HepG2 (cell line): ENCODE results near the gene ELL3. TPM values are rescaled to one million over a fixed set of nuclear protein-coding genes. Genes with fewer than 3 reads are reported as not detected.

ENCODE experiments used
- CHCHD3 ChIP-seq: sonication (generic); formaldehyde crosslinking; IDR thresholded peaks from 2 replicates; pipeline ENCODE4 v1.8.0; 2022; ENCODE audit warnings: mild to moderate bottlenecking, missing genetic modification reagents, moderate library complexity
- DMAP1 ChIP-seq: IDR thresholded peaks from 2 replicates; pipeline ENCODE4 v1.6.1; 2016
- DZIP1 ChIP-seq: sonication (generic); formaldehyde crosslinking; IDR thresholded peaks from 2 replicates; pipeline ENCODE4 v1.5.0; 2020; ENCODE audit warnings: mild to moderate bottlenecking, missing genetic modification reagents
- MED8 ChIP-seq: sonication (generic); formaldehyde crosslinking; IDR thresholded peaks from 2 replicates; pipeline ENCODE4 v1.8.1; 2023; ENCODE audit warnings: mild to moderate bottlenecking, missing genetic modification reagents; ENCODE audit not compliant: insufficient replicate concordance
- NCOR1 ChIP-seq: fragments of 200-600 bp; sonication (generic); IDR thresholded peaks from 2 replicates; pipeline ENCODE4 v1.7.0; 2017; ENCODE audit warnings: antibody characterized with exemption, low read length, borderline replicate concordance
- NR2F1 ChIP-seq, 2 experiments: fragments of 450-650 bp in 1 of 2; formaldehyde crosslinking in 1 of 2; IDR thresholded peaks; 2 replicates each; pipeline versions ENCODE4 v1.5.0 to v1.6.1; 2016 to 2020; ENCODE audit warnings: mild to moderate bottlenecking in 1 of 2, missing compliant biosample characterization in 1 of 2, missing genetic modification reagents in 1 of 2, moderate library complexity in 1 of 2
- REXO4 ChIP-seq: sonication (generic); formaldehyde crosslinking; IDR thresholded peaks from 2 replicates; pipeline ENCODE4 v1.8.0; 2022; ENCODE audit warnings: missing genetic modification reagents, mild to moderate bottlenecking, borderline replicate concordance
- SMAD9 ChIP-seq: sonication (generic); formaldehyde crosslinking; IDR thresholded peaks from 2 replicates; pipeline ENCODE4 v1.5.1; 2020; ENCODE audit warnings: mild to moderate bottlenecking, missing genetic modification reagents
- SMARCE1 ChIP-seq: fragments of 450-650 bp; IDR thresholded peaks from 2 replicates; pipeline ENCODE4 v1.6.1; 2017; ENCODE audit warnings: borderline replicate concordance
- TARDBP ChIP-seq: sonication (generic); formaldehyde crosslinking; IDR thresholded peaks from 2 replicates; pipeline ENCODE4 v1.8.0; 2022; ENCODE audit warnings: mild to moderate bottlenecking, missing genetic modification reagents
- TP53 ChIP-seq: sonication (generic); formaldehyde crosslinking; conservative IDR thresholded peaks from 2 replicates; pipeline ENCODE4 v1.4.0; 2020; ENCODE audit warnings: missing genetic modification reagents
- U2AF2 ChIP-seq: fragments of 200-400 bp; formaldehyde crosslinking; IDR thresholded peaks from 2 replicates; pipeline ENCODE4 v1.6.1; 2017; ENCODE audit warnings: low read depth, mild to moderate bottlenecking, low read length
- ZMAT3 ChIP-seq: sonication (generic); formaldehyde crosslinking; conservative IDR thresholded peaks from 2 replicates; pipeline ENCODE4 v1.7.0; 2021; ENCODE audit warnings: missing genetic modification reagents
- ZMYM4 ChIP-seq: sonication (generic); formaldehyde crosslinking; IDR thresholded peaks from 2 replicates; pipeline ENCODE4 v1.8.1; 2023; ENCODE audit warnings: mild to moderate bottlenecking, missing genetic modification reagents
- ZNF160 ChIP-seq: sonication (generic); formaldehyde crosslinking; IDR thresholded peaks from 2 replicates; pipeline ENCODE4 v1.8.0; 2022; ENCODE audit warnings: mild to moderate bottlenecking, inconsistent platforms, missing genetic modification reagents
- ZNF17 ChIP-seq: sonication (generic); formaldehyde crosslinking; IDR thresholded peaks from 2 replicates; pipeline ENCODE4 v1.5.0; 2020; ENCODE audit warnings: mild to moderate bottlenecking, missing genetic modification reagents
- ZNF230 ChIP-seq: sonication (generic); formaldehyde crosslinking; IDR thresholded peaks from 2 replicates; pipeline ENCODE4 v1.4.0; 2020; ENCODE audit warnings: mild to moderate bottlenecking, missing genetic modification reagents
- ZNF574 ChIP-seq: sonication (generic); formaldehyde crosslinking; IDR thresholded peaks from 2 replicates; pipeline ENCODE4 v1.4.0; 2020; ENCODE audit warnings: missing genetic modification reagents
- ZNF737 ChIP-seq: sonication (generic); formaldehyde crosslinking; IDR thresholded peaks from 2 replicates; pipeline ENCODE4 v1.5.0; 2020; ENCODE audit warnings: missing genetic modification reagents, mild to moderate bottlenecking, borderline replicate concordance
- polyA plus RNA-seq, 8 experiments: library from polyadenylated mRNA; depleted of rRNA in 3 of 8; stranded (reverse) in 7 of 8; unstranded in 1 of 8; fragments of >200 nt; fragmentation: Illumina TruSeq in 4 of 8; extraction: Trizol in 4 of 8; gene quantifications; 2 replicates each; pipeline versions ENCODE4 v1.2.1 to v1.2.3, GENCODE V29; 2011 to 2016; ENCODE audit warnings: low read depth in 4 of 8, missing spikeins in 1 of 8, mixed read lengths in 1 of 8; ENCODE audit not compliant: insufficient read depth in 1 of 8
- total RNA-seq, 5 experiments: library from RNA; depleted of rRNA; stranded (reverse); fragments of >200 nt; fragmentation: Illumina TruSeq; extraction: Trizol; gene quantifications; 2 replicates each; pipeline ENCODE4 v1.2.3, GENCODE V29; 2016; ENCODE audit warnings: low read depth in 1 of 5
- TF ChIP-seq, protein P1 (sequence below): sonication (generic); formaldehyde crosslinking; IDR thresholded peaks from 2 replicates; pipeline ENCODE4 v1.4.0; 2020; ENCODE audit warnings: missing genetic modification reagents

The ELL3 gene
- total and polyA plus RNA-seq, 2 of the 13 experiments (the other 11 are each of a cell fraction or from before 2014, with no cell fraction given) = 6.1 to 8.8 TPM

- peak; percentile 86 for TF ChIP-seq ZNF574
- TF ChIP-seq NCOR1 = no peak
- TF ChIP-seq REXO4 (CRISPR knock-in tag) = no peak
- TF ChIP-seq TP53 (CRISPR knock-in tag) = no peak
- TF ChIP-seq ZNF160 (CRISPR knock-in tag) = no peak
- peak; percentile 80; the same call in 1 of the 2 replicates for TF ChIP-seq DZIP1
- TF ChIP-seq NR2F1 (CRISPR knock-in tag; IDR thresholded peaks at IDR 0.05) = no peak
- TF ChIP-seq, protein P1, sequence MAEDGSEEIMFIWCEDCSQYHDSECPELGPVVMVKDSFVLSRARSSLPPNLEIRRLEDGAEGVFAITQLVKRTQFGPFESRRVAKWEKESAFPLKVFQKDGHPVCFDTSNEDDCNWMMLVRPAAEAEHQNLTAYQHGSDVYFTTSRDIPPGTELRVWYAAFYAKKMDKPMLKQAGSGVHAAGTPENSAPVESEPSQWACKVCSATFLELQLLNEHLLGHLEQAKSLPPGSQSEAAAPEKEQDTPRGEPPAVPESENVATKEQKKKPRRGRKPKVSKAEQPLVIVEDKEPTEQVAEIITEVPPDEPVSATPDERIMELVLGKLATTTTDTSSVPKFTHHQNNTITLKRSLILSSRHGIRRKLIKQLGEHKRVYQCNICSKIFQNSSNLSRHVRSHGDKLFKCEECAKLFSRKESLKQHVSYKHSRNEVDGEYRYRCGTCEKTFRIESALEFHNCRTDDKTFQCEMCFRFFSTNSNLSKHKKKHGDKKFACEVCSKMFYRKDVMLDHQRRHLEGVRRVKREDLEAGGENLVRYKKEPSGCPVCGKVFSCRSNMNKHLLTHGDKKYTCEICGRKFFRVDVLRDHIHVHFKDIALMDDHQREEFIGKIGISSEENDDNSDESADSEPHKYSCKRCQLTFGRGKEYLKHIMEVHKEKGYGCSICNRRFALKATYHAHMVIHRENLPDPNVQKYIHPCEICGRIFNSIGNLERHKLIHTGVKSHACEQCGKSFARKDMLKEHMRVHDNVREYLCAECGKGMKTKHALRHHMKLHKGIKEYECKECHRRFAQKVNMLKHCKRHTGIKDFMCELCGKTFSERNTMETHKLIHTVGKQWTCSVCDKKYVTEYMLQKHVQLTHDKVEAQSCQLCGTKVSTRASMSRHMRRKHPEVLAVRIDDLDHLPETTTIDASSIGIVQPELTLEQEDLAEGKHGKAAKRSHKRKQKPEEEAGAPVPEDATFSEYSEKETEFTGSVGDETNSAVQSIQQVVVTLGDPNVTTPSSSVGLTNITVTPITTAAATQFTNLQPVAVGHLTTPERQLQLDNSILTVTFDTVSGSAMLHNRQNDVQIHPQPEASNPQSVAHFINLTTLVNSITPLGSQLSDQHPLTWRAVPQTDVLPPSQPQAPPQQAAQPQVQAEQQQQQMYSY (CRISPR knock-in tag) = no peak
- no peak for TF ChIP-seq ZNF17 (CRISPR knock-in tag)
- no peak for TF ChIP-seq SMAD9
- TF ChIP-seq ZMAT3 = 0 out of 2 replicates have a peak, but pooled peaks have one; percentile 57
- TF ChIP-seq SMARCE1 = no peak
- peak; percentile 44 for TF ChIP-seq MED8 (CRISPR knock-in tag)
- no peak for TF ChIP-seq ZMYM4
- TF ChIP-seq CHCHD3 = no peak
- no peak for TF ChIP-seq U2AF2
- TF ChIP-seq TARDBP (CRISPR knock-in tag) = peak; percentile 78
- TF ChIP-seq ZNF737 (CRISPR knock-in tag) = 0 out of 2 replicates have a peak, but pooled peaks have one; percentile 24
- TF ChIP-seq DMAP1 (CRISPR knock-in tag) = peak; percentile 83
- TF ChIP-seq ZNF230 = peak; percentile 41; the same call in 1 of the 2 replicates
Observed at GRCh38 chr15:43800286-43801141, 23.7 kb upstream of the ELL3 start, which contains the start of gene HYPK (continued).
